Mucosa of descending colon (tissue), 3 donors: Measurements from ENCODE around the gene SGCA. TPM values are rescaled to one million over a fixed set of nuclear protein-coding genes. Genes with fewer than 3 reads are reported as not detected.

Experiments
- ATAC-seq: fragments of 200-7000 bp; cut with Tn5 transposase; one replicate; pipeline ENCODE4 v1.9.1; 2020; ENCODE audit warnings: mild to moderate bottlenecking, moderate library complexity
- DNase-seq, 3 donors: peaks; one replicate each; pipeline ENCODE4 v3.0.0-alpha.2; 2020
- H3K36me3 ChIP-seq: fragments of 200-600 bp; one replicate; pipeline ENCODE4 v1.8.0; 2021; ENCODE audit warnings: low read depth, mild to moderate bottlenecking
- H3K4me1 ChIP-seq: fragments of 200-600 bp; one replicate; pipeline ENCODE4 v1.8.0; 2021; ENCODE audit warnings: low read depth, mild to moderate bottlenecking
- H3K4me3 ChIP-seq: fragments of 200-600 bp; one replicate; pipeline ENCODE4 v1.8.0; 2021; ENCODE audit warnings: mild to moderate bottlenecking
- H3K9me3 ChIP-seq: fragments of 200-600 bp; one replicate; pipeline ENCODE4 v1.8.0; 2021; ENCODE audit warnings: mild to moderate bottlenecking
- CTCF ChIP-seq: fragments of 200-600 bp; IDR thresholded peaks from one replicate; pipeline ENCODE4 v1.8.0; 2022; ENCODE audit warnings: antibody characterized with exemption, mild to moderate bottlenecking
- intact Hi-C, 2 donors: fragments of 100-400 bp; cut with DNase I in 1 of 2; cut with micrococcal nuclease in 1 of 2; formaldehyde crosslinking; loops; one replicate each; pipeline versions ENCODE4 v1.11.0 to v1.11.1; 2022; cut with DNase I, micrococcal nuclease
- total RNA-seq, 3 donors: library from RNA; stranded (reverse); fragmentation: NEBNext Ultra II Directional in 2 of 3; extraction: Animal tissue kit (Norgen Biotek cat#: 25700) in 2 of 3; gene quantifications; one replicate each; pipeline versions ENCODE4 v1.2.1 to v1.2.4, GENCODE V29; 2021 to 2023
- donor health status: DM: no; HTN: no; CAD: no; lungs with moderate emphysema.
- donor health status: DM: no; HTN: no; CAD: no.
- donor health status: DM: no; HTN: yes; CAD: no.

Gene SGCA
- total RNA-seq, 3 donors from 2014 or later: 0.64 to 30.7 (median 6.8) TPM

- intact Hi-C loops: loop anchor here in 1 of 2 donors (10.0 kb wide), 2 partner anchors 55 to 125 kb away; no protein-coding TSS in a partner anchor
- DNase-seq (peak in 1 of 3 donors; percentile 44), ATAC-seq (no peak)
- no peaks in the 10 kb centered on the region for H3K36me3 ChIP-seq
- H3K4me3 ChIP-seq: no peak overlapping the region
- TF ChIP-seq CTCF: no peak
- no peaks in the 10 kb centered on the region for H3K4me1 ChIP-seq
- H3K9me3 ChIP-seq: no peaks in the 10 kb centered on the region
Observed at GRCh38 chr17:50169881-50170459, 4.2 kb downstream of the SGCA start.

- no peaks in the 10 kb centered on the region for H3K4me1 ChIP-seq
- H3K9me3 ChIP-seq: no peaks in the 10 kb centered on the region
- intact Hi-C loops: loop anchor here in 1 of 2 donors (10.0 kb wide), 1 partner anchor 124 kb away; no protein-coding TSS in a partner anchor
- no peak overlapping the region for H3K4me3 ChIP-seq
- TF ChIP-seq CTCF: no peak
- H3K36me3 ChIP-seq: no peaks in the 10 kb centered on the region
- ATAC-seq: no peak
- peak in 1 of 3 donors; percentile 23 for DNase-seq
Observed at GRCh38 chr17:50170662-50171370, 5.0 kb downstream of the SGCA start.

GRCh38 chr17:50171371-50172071 lies 5.7 kb downstream of the SGCA start:
- TF ChIP-seq CTCF: no peak
- no peaks in the 10 kb centered on the region for H3K9me3 ChIP-seq
- no peak overlapping the region for H3K4me3 ChIP-seq
- no peaks in the 10 kb centered on the region for H3K4me1 ChIP-seq
- ATAC-seq (no peak), DNase-seq (peak in 1 of 3 donors; percentile 47)
- intact Hi-C loops: loop anchor here in 1 of 2 donors (10.0 kb wide), 1 partner anchor 123 kb away; no protein-coding TSS in a partner anchor
- H3K36me3 ChIP-seq: no peaks in the 10 kb centered on the region

GRCh38 chr17:50172130-50172529 lies 6.3 kb downstream of the SGCA start:
- intact Hi-C loops: loop anchor here in 1 of 2 donors (10.0 kb wide), 1 partner anchor 123 kb away; no protein-coding TSS in a partner anchor
- Histone ChIP-seq H3K4me3 (no peak overlapping the region), H3K9me3 (no peaks in the 10 kb centered on the region), H3K4me1 (no peaks in the 10 kb centered on the region), H3K36me3 (no peaks in the 10 kb centered on the region)
- ATAC-seq: no peak
- no peak for TF ChIP-seq CTCF
- peak in 1 of 3 donors; percentile 28 for DNase-seq

GRCh38 chr17:50172936-50173334 lies 7.1 kb downstream of the SGCA start:
- Histone ChIP-seq H3K4me3 (no peak overlapping the region), H3K4me1 (peaks cover 2% of the 10 kb centered on the region), H3K36me3 (no peaks in the 10 kb centered on the region), H3K9me3 (no peaks in the 10 kb centered on the region)
- ATAC-seq: no peak
- TF ChIP-seq CTCF: no peak
- DNase-seq: no peak
- intact Hi-C loops: loop anchor here in 1 of 2 donors (10.0 kb wide), 1 partner anchor 122 kb away; no protein-coding TSS in a partner anchor
